Raji (cell line): ENCODE measurements around the gene ADI1.

ENCODE experiments used
- POLR2A ChIP-seq: IDR thresholded peaks from 2 replicates; pipeline ENCODE4 v1.6.1; 2011; ENCODE audit warnings: low read depth, low read length, control low read depth; ENCODE audit not compliant: insufficient read depth

ADI1 gene

GRCh38 chr2:3488855-3489763 lies 30.2 kb downstream of the ADI1 start:
- TF ChIP-seq POLR2A: no peak

- TF ChIP-seq POLR2A: no peak
Measured at GRCh38 chr2:3488061-3488531, 31.2 kb downstream of the ADI1 start.

GRCh38 chr2:3487432-3487831 lies 31.9 kb downstream of the ADI1 start:
- TF ChIP-seq POLR2A: no peak

GRCh38 chr2:3487028-3487425 lies 32.3 kb downstream of the ADI1 start:
- TF ChIP-seq POLR2A: no peak

GRCh38 chr2:3486047-3487027 lies 33.0 kb downstream of the ADI1 start:
- TF ChIP-seq POLR2A: no peak

GRCh38 chr2:3485166-3485565 lies 34.2 kb downstream of the ADI1 start:
- TF ChIP-seq POLR2A: no peak

GRCh38 chr2:3483986-3484960 lies 35.1 kb downstream of the ADI1 start:
- TF ChIP-seq POLR2A: no peak

GRCh38 chr2:3483227-3483985 lies 35.9 kb downstream of the ADI1 start:
- no peak for TF ChIP-seq POLR2A

GRCh38 chr2:3482363-3482821 lies 36.9 kb downstream of the ADI1 start:
- no peak for TF ChIP-seq POLR2A

- TF ChIP-seq POLR2A: no peak
Measured at GRCh38 chr2:3481736-3482362, 37.5 kb downstream of the ADI1 start.

- TF ChIP-seq POLR2A: no peak
Measured at GRCh38 chr2:3481011-3481400, 38.3 kb downstream of the ADI1 start.

- TF ChIP-seq POLR2A: no peak
Measured at GRCh38 chr2:3480352-3481010, 38.9 kb downstream of the ADI1 start.

- no peak for TF ChIP-seq POLR2A
Measured at GRCh38 chr2:3479430-3480320, 39.7 kb downstream of the ADI1 start.
